Peyer's patch (tissue), 4 donors: ENCODE data around the gene MZT2B.
"Not testable (repeated sequence)": the region's sequence is repeated elsewhere in the genome, so short reads cannot be mapped to it uniquely, and the experiment has no call there.

ENCODE experiments used
- POLR2A ChIP-seq, 2 donors: fragments of 450-650 bp; IDR thresholded peaks; one replicate each; pipeline ENCODE4 v1.5.1; 2017; ENCODE audit warnings: antibody characterized with exemption in 2 of 2, mild to moderate bottlenecking in 2 of 2, moderate library complexity in 2 of 2
- TF ChIP-seq, protein P1 (sequence below), 6 experiments: fragments of 450-650 bp in 4 of 6; fragments of 200-600 bp in 2 of 6; sonication (generic) in 1 of 6; IDR thresholded peaks; one replicate each; pipeline ENCODE4 v1.5.1; 2017 to 2019; ENCODE audit warnings: antibody characterized with exemption in 6 of 6, mild to moderate bottlenecking in 3 of 6, moderate library complexity in 1 of 6

DNA sequence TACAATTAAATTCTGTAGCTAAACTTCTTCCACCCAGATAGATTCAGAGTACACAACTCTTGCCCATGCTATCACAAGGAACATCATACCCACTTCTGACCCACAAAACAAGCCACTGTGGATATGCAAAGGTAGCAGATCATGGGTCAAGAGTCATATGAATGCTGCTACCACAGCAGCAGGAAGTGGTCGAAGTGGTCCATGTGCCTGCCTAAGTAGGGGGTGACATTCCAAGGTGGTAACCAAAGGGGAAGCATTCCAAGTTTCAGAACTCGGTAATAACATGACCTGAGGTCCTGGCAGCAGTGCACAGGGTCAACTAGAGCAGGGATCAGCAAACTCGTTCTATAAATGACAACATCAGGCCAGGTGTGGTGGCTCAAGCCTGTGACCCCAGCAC, 10.4 kb downstream of the MZT2B start:
- TF ChIP-seq, protein P1, sequence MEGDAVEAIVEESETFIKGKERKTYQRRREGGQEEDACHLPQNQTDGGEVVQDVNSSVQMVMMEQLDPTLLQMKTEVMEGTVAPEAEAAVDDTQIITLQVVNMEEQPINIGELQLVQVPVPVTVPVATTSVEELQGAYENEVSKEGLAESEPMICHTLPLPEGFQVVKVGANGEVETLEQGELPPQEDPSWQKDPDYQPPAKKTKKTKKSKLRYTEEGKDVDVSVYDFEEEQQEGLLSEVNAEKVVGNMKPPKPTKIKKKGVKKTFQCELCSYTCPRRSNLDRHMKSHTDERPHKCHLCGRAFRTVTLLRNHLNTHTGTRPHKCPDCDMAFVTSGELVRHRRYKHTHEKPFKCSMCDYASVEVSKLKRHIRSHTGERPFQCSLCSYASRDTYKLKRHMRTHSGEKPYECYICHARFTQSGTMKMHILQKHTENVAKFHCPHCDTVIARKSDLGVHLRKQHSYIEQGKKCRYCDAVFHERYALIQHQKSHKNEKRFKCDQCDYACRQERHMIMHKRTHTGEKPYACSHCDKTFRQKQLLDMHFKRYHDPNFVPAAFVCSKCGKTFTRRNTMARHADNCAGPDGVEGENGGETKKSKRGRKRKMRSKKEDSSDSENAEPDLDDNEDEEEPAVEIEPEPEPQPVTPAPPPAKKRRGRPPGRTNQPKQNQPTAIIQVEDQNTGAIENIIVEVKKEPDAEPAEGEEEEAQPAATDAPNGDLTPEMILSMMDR (IDR thresholded peaks at IDR 0.05): not testable (repeated sequence)
- TF ChIP-seq POLR2A (IDR thresholded peaks at IDR 0.05): not testable (repeated sequence)
